HG03196 (cell line): Measurements from ENCODE around the gene NUBP1.
"Not testable (repeated sequence)": the region's sequence is repeated elsewhere in the genome, so short reads cannot be mapped to it uniquely, and the experiment has no call there.

Source experiments
- ATAC-seq: cut with Tn5 transposase; IDR thresholded peaks from one replicate; pipeline ENCODE4 v1.9.1; 2021; ENCODE audit not compliant: unreplicated experiment

The NUBP1 gene

GRCh38 chr16:10750793-10751192, 7.2 kb downstream of the NUBP1 start:
- ATAC-seq: no peak

- ATAC-seq: no peak
These were observed 7.7 kb downstream of the NUBP1 start for GRCh38 chr16:10751291-10751697.

GRCh38 chr16:10752843-10753523, 9.3 kb downstream of the NUBP1 start:
- ATAC-seq: no peak

DNA sequence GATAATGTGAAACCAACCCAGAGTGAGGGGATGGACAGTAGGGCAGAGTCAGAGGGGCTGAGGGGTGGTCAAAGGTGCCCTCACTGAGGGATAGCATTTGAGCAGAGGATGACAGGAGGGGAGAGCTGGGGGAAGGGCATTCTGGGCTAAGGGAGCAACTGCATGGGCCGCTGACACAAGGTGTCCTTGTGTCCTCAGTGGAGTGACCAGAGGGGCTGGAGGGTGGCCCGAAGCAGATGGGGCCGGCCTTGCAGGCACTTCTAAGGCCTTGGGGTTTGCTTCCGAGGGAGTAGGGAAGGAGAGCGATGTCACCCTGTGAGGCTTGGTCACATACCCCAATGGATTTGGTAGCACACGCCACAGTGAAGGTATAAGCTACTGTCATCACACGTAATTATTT, 10.0 kb downstream of the NUBP1 start:
- no peak for ATAC-seq

DNA sequence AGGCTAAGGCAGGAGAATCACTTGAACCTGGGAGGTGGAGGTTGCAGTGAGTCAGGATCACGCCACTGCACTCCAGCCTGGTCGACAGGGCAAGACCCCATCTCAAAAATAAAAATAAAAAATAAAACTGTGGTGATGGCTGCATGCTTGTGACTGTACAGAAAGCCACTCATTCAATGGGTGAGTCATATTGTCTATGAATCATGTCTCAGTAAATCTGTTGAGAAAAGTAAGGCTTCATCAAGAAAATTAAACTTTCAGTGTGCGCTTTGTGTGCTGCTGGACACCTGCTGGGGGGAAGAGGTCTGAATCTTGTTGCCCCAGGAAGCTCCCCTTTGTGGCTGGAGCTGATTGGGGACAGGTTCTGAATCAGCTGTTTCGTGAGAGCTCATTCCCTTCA, 11.3 kb downstream of the NUBP1 start:
- no peak for ATAC-seq

DNA sequence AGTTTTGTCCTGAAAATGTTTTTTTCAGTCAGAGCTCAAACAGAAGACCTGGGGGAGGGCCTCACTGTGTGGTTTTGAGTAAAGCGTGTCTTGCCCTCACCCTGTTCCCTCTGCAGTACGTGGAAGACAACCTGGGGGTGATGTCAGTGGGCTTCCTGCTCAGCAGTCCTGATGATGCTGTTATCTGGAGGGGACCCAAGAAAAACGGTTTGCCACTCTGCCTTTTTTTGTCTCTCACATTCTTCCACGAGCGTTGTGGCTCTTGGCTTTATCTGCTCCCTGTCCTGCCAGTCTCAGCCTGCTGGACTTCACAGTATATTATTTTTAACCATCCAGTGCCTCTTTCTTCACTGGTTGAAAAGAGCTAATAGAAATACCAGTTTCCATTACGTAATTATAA, 12.9 kb downstream of the NUBP1 start:
- no peak for ATAC-seq

- ATAC-seq: no peak
These were observed 17.2 kb downstream of the NUBP1 start for GRCh38 chr16:10760858-10761257.

DNA sequence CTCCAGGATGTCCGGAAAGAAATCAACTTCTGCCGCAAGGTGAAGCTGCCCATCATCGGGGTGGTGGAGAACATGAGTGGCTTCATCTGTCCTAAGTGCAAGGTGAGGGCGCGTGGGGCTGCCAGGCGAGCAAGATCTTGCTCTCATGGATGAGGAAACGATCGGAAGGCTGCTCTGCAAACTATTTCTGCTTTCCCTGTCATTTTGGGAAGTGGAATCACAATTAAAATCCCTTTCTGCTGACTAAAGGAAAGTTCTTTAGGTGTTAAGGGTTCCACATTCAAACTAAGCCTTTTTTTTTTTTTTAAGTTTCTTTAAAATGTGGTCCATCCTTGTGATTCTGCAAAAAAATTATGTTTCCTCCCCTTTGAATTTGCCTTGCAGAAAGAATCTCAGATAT, 17.7 kb downstream of the NUBP1 start:
- no peak for ATAC-seq

GRCh38 chr16:10762336-10763016, 18.8 kb downstream of the NUBP1 start:
- ATAC-seq: no peak

DNA sequence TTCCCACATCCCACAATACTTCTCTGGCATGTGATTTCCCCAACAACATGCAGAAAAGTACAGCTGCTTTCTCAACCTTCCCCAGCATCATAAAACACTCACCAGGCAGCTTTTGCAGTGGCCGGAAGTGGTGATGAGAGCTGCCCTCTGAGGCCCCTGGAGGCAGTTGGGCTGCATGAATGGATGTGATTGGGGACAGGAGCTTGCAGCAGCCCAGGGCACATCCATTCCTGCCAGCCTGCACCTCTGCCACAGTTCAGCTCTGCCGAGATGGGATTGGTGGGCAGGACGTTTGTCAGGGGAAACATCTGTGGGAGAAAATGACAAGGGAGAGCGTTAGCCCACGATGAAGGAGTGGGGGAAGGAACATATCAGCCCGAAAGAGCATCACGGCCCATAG, 19.8 kb downstream of the NUBP1 start:
- no peak for ATAC-seq

GRCh38 chr16:10765772-10766171, 22.1 kb downstream of the NUBP1 start:
- peak; percentile 58 for ATAC-seq

GRCh38 chr16:10767127-10767526, 23.5 kb downstream of the NUBP1 start:
- ATAC-seq: no peak

DNA sequence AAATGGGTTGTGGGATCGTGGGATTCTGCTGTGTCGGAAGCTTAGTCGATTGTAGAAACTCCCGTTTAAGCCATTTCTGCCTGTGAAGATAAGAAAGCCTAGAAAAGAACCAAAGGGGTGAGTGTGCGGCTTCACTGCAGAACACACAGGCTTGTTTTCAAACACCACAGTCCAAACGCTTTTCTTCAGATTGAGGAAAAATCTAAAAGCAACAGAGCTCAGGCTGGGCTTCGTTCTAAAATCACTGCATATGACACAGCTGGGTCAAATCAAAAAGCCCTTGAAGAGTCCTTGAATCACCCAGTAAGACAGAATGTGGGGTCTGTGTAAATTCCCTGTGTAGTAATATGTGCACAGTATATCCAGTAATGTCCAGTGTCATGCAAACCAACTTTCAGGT, 25.7 kb downstream of the NUBP1 start:
- ATAC-seq: no peak

GRCh38 chr16:10770907-10771306, 27.3 kb downstream of the NUBP1 start:
- no peak for ATAC-seq

- ATAC-seq: peak; percentile 74
These were observed 32.6 kb downstream of the NUBP1 start for GRCh38 chr16:10776280-10776679.

DNA sequence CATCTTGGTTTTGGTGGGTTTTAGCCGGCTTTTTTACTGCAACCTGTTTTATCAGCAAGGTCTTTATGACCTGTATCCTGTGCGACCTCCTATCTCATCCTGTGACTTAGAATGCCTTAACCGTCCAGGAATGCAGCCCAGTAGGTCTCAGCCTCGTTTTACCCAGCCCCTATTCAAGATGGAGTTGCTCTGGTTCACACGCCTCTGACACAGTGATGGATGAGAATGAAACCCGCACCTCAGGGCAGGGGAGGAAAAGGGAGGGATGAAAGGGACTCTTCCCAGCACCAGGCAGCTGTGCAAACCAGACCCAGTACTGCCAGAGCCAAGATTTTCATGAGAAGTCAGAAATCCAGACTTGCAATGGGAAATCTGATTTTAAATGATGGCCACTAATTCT, 33.3 kb downstream of the NUBP1 start:
- not testable (repeated sequence) for ATAC-seq

DNA sequence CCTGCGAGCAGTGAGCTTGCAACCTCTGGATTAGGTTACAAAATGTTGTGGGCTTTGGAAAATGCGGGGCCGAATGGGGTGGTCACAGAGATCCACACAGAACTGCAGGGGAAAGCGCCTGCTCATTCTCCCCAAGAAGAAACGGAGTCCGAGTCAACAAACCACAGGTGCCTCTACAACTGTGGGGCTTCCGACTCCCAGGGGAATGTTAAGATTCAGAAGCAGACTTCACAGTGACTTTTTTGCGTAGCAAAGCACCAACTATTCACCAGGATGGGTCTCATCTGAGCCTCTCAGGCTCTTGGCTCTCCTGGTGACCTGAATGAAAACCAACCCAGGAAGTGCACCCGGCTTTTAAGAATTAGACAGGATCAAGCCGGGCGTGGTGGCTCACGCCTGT, 33.7 kb downstream of the NUBP1 start:
- ATAC-seq: no peak

DNA sequence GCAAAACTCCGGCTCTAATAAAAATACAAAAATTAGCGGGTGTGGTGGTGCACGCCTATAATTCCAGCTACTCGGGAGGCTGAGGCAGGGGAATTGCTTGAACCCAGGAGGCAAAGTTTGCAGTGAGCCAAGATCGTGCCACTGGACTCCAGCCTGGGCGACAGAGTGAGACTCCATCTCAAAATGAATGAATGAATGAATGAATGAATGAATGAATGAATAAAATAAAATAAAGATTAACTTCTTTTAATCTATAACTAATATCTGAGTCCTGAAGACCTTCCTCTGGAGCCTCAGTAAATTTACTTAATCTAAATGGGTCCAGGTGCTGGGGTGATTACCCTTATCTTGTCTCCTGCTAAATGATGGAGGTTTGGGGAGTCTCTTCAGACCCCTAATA, 36.3 kb downstream of the NUBP1 start:
- ATAC-seq: not testable (repeated sequence)

GRCh38 chr16:10780628-10781027, 37.0 kb downstream of the NUBP1 start:
- no peak for ATAC-seq

DNA sequence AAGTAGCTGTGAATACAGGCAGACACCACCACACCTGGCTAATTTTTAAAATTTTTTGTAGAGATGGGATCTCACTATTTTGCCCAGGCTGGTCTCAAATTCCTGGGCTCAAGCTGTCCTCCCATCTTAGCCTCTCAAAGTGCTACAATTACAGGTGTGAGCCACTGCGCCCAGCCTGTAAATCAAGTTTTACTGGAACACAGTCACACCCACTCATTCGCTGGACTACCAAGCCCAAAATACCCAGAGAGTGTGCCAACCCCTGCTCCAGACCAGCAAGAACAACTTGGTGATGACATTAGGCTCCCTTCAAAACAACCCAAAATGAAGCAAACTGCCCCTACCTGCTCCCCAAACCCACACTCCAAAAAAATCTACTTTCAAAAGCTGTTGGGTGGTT, 39.0 kb downstream of the NUBP1 start:
- ATAC-seq: no peak

DNA sequence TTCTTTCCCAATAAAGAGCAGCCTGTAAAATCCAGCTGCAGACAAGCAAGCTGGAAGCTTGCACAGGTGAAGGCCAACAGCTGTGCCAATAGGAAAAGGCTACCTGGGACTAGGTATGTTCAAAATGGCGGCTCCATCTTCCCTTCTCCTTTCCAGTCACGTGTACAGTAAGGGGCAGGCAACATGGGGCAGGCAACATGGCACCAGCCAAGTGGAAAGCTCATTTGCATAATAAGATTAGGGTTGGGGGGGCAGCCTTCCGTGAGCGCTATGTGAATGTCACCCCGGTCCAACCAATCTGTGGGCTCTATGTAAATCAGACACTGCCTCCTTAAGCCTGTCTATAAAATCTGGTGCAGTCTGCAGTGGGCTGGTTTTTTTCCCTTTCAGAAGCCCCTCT, 43.7 kb downstream of the NUBP1 start:
- no peak for ATAC-seq

DNA sequence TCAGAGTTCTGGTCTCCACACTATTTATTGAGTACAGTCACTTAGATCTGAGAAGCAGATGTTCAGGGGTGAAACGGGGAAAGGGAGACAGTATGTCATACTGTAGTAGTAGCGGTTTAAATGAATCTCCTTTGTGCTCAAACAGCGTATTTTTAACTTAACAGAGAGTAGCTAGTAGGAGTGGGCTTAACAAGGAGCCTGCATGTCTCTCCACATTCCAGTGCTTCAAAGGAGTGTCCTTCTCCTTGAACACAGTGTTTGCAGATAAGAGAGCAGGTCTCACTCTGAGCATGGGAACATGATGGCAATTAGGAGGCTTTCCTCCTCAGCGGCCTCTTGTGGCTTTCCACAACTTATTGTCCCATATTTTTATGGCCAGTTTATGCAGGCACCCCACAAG, 45.0 kb downstream of the NUBP1 start:
- not testable (repeated sequence) for ATAC-seq

GRCh38 chr16:10791048-10791447, 47.4 kb downstream of the NUBP1 start:
- no peak for ATAC-seq
